Thymus (tissue), 14 donors: ENCODE results near the gene TSPAN14. TPM values are rescaled to one million over a fixed set of nuclear protein-coding genes. Genes with fewer than 3 reads are reported as not detected.
A peak's percentile ranks its signal among the peaks of the same experiment; 100 is the strongest.

Experiments used
- DNase-seq, 9 donors: peaks; one replicate each; pipeline ENCODE4 v3.0.0-alpha.2; 2013; ENCODE audit warnings: low spot score in 9 of 9, low read depth in 6 of 9, missing footprints in 1 of 9
- H3K27ac ChIP-seq, 2 donors: one replicate each; pipeline ENCODE4 v1.5.1; 2013; ENCODE audit warnings: control low read depth in 1 of 2, low read depth in 1 of 2, low read length in 1 of 2, mild to moderate bottlenecking in 1 of 2, moderate library complexity in 1 of 2
- H3K27me3 ChIP-seq, 2 donors: one replicate each; pipeline ENCODE4 v1.5.1; 2013; ENCODE audit warnings: low read length in 1 of 2; ENCODE audit not compliant: control insufficient read depth in 2 of 2, insufficient read depth in 1 of 2
- H3K36me3 ChIP-seq, 2 donors: one replicate each; pipeline ENCODE4 v1.5.1; 2013; ENCODE audit warnings: low read length in 1 of 2, mild to moderate bottlenecking in 1 of 2, moderate library complexity in 1 of 2; ENCODE audit not compliant: control insufficient read depth in 2 of 2, insufficient read depth in 2 of 2
- H3K4me1 ChIP-seq, 2 donors: one replicate each; pipeline ENCODE4 v1.5.1; 2013; ENCODE audit warnings: low read length in 2 of 2; ENCODE audit not compliant: control insufficient read depth in 2 of 2, insufficient read depth in 2 of 2
- H3K4me3 ChIP-seq, 2 donors: one replicate each; pipeline ENCODE4 v1.5.1; 2013; ENCODE audit warnings: low read length in 2 of 2, control low read depth in 1 of 2, mild to moderate bottlenecking in 1 of 2
- H3K9me3 ChIP-seq, 2 donors: one replicate each; pipeline ENCODE4 v1.5.1; 2013; ENCODE audit warnings: low read length in 1 of 2, mild to moderate bottlenecking in 1 of 2; ENCODE audit not compliant: control insufficient read depth in 2 of 2, insufficient read depth in 1 of 2
- WGBS: extraction: QIAGEN DNeasy Blood & Tissue Kit; methylation state at CpG from one replicate; pipeline ENCODE4 v1.1.7; 2013; 5-methylcytosine and 5-hydroxymethylcytosine counted together
- long read RNA-seq, 10 donors: transcript quantifications; one replicate each; lab custom pipeline, GENCODE V29; 2026
- polyA plus RNA-seq: library from polyadenylated mRNA; stranded (reverse); fragments of 200-250 nt; gene quantifications from one replicate; pipeline ENCODE4 v1.2.3, GENCODE V29; 2013
- total RNA-seq: library from RNA; stranded (reverse); fragments of 120-200 nt; gene quantifications from one replicate; pipeline ENCODE4 v1.2.4, GENCODE V29; 2013
- donor health status: healthy.

TSPAN14 gene, protein sequence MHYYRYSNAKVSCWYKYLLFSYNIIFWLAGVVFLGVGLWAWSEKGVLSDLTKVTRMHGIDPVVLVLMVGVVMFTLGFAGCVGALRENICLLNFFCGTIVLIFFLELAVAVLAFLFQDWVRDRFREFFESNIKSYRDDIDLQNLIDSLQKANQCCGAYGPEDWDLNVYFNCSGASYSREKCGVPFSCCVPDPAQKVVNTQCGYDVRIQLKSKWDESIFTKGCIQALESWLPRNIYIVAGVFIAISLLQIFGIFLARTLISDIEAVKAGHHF
- total RNA-seq (16.6 TPM), polyA plus RNA-seq (60.0 TPM)
- long read RNA-seq, donor 1: 0 reads
- long read RNA-seq, donor 2: 0 reads
- long read RNA-seq, donor 3, full-length matches to known transcripts: 2 of 41 reads
- long read RNA-seq, donor 3, partial matches to known transcripts: 39 of 41 reads
- long read RNA-seq, donor 3, other reads (novel, unspliced or antisense): 0 of 41 reads
- long read RNA-seq, donor 4, full-length matches to known transcripts: 3 of 3 reads
- long read RNA-seq, donor 4, partial matches to known transcripts: 0 of 3 reads
- long read RNA-seq, donor 4, other reads (novel, unspliced or antisense): 0 of 3 reads
- long read RNA-seq, donor 5, full-length matches to known transcripts: 11 of 21 reads
- long read RNA-seq, donor 5, partial matches to known transcripts: 0 of 21 reads
- long read RNA-seq, donor 5, other reads (novel, unspliced or antisense): 10 of 21 reads
- long read RNA-seq, donor 6, full-length matches to known transcripts: 3 of 24 reads
- long read RNA-seq, donor 6, partial matches to known transcripts: 21 of 24 reads
- long read RNA-seq, donor 6, other reads (novel, unspliced or antisense): 0 of 24 reads
- long read RNA-seq, donor 7: 0 reads
- long read RNA-seq, donor 8, partial matches to known transcripts: 9 of 15 reads
- long read RNA-seq, donor 8, other reads (novel, unspliced or antisense): 5 of 15 reads
- long read RNA-seq, donor 9, full-length matches to known transcripts: 6 of 6 reads
- long read RNA-seq, donor 9, partial matches to known transcripts: 0 of 6 reads
- long read RNA-seq, donor 9, other reads (novel, unspliced or antisense): 0 of 6 reads
- long read RNA-seq, donor 10, full-length matches to known transcripts: 9 of 9 reads
- long read RNA-seq, donor 10, partial matches to known transcripts: 0 of 9 reads
- long read RNA-seq, donor 10, other reads (novel, unspliced or antisense): 0 of 9 reads

GRCh38 chr10:80453842-80454512 is at the start of gene TSPAN14:
TSS of gene TSPAN14 (plus strand) at chr10:80454310. CDS start at chr10:80489234, 34,924 bp downstream.
- peak in 3 of 9 donors; percentile 59 to 79 (median 70) for DNase-seq
- H3K27me3 ChIP-seq: peaks cover 0 to 7% of the 10 kb centered on the region in 2 donors
- H3K27ac ChIP-seq: peak within 1 kb of the TSS; percentile 69 to 95
- under 1% methylated on average over 97 of the region's 97 CpGs for WGBS
- peaks cover 19 to 43% of the 10 kb centered on the region in 2 donors for H3K4me1 ChIP-seq
- H3K36me3 ChIP-seq: peaks cover 0 to 3% of the 10 kb centered on the region in 2 donors
- peaks cover 0 to 4% of the 10 kb centered on the region in 2 donors for H3K9me3 ChIP-seq
- peak within 1 kb of the TSS; percentile 78 to 91 for H3K4me3 ChIP-seq

GRCh38 chr10:80405035-80405434 is 49.1 kb upstream of the TSPAN14 start:
- WGBS: 72% methylated on average over 1 of the region's 1 CpG
- Histone ChIP-seq H3K36me3 (no peaks in the 10 kb centered on the region), H3K27me3 (peaks cover 0 to 10% of the 10 kb centered on the region in 2 donors), H3K4me1 (peaks cover 0 to 19% of the 10 kb centered on the region in 2 donors), H3K4me3 (no peak overlapping the region), H3K27ac (no peak overlapping the region), H3K9me3 (no peaks in the 10 kb centered on the region)
- DNase-seq: no peak

GRCh38 chr10:80405626-80406025 is 48.5 kb upstream of the TSPAN14 start:
- WGBS: 80% methylated on average over 4 of the region's 4 CpGs
- Histone ChIP-seq H3K36me3 (no peaks in the 10 kb centered on the region), H3K27ac (no peak overlapping the region), H3K9me3 (no peaks in the 10 kb centered on the region), H3K4me1 (peaks cover 0 to 24% of the 10 kb centered on the region in 2 donors), H3K27me3 (peaks cover 0 to 10% of the 10 kb centered on the region in 2 donors), H3K4me3 (no peak overlapping the region)
- DNase-seq: no peak

GRCh38 chr10:80406204-80406603 is 47.9 kb upstream of the TSPAN14 start:
- Histone ChIP-seq H3K4me3 (no peak overlapping the region), H3K4me1 (peaks cover 0 to 29% of the 10 kb centered on the region in 2 donors), H3K36me3 (no peaks in the 10 kb centered on the region), H3K27ac (no peak overlapping the region), H3K27me3 (peaks cover 0 to 10% of the 10 kb centered on the region in 2 donors), H3K9me3 (no peaks in the 10 kb centered on the region)
- DNase-seq: no peak
- WGBS: 89% methylated on average over 4 of the region's 4 CpGs

- H3K27me3 ChIP-seq: peaks cover 0 to 10% of the 10 kb centered on the region in 2 donors
- no peaks in the 10 kb centered on the region for H3K36me3 ChIP-seq
- H3K4me1 ChIP-seq: peaks cover 0 to 45% of the 10 kb centered on the region in 2 donors
- peak overlapping the region; percentile 68 to 78 for H3K4me3 ChIP-seq
- peak in 1 of 9 donors; percentile 23 for DNase-seq
- H3K27ac ChIP-seq: peak overlapping the region; percentile 17 to 80
- no peaks in the 10 kb centered on the region for H3K9me3 ChIP-seq
- 10% methylated on average over 16 of the region's 16 CpGs for WGBS
Measured at GRCh38 chr10:80407812-80408241, 46.3 kb upstream of the TSPAN14 start.

GRCh38 chr10:80408242-80409101 is 45.6 kb upstream of the TSPAN14 start, which contains the start of gene PRXL2A:
TSS of gene PRXL2A (plus strand) at chr10:80408551. CDS start at chr10:80420468, 11,917 bp downstream.
- Histone ChIP-seq H3K9me3 (no peaks in the 10 kb centered on the region), H3K4me3 (peak within 1 kb of the TSS; percentile 68 to 78), H3K27ac (peak within 1 kb of the TSS; percentile 30 to 80), H3K27me3 (peaks cover 0 to 10% of the 10 kb centered on the region in 2 donors), H3K36me3 (no peaks in the 10 kb centered on the region), H3K4me1 (peaks cover 5 to 51% of the 10 kb centered on the region in 2 donors)
- WGBS: 1% methylated on average over 96 of the region's 96 CpGs
- DNase-seq: peak in 7 of 9 donors; percentile 64 to 87 (median 72)

GRCh38 chr10:80409121-80409520 is 45.0 kb upstream of the TSPAN14 start:
- Histone ChIP-seq H3K4me3 (peak overlapping the region; percentile 68 to 78), H3K27me3 (peaks cover 0 to 10% of the 10 kb centered on the region in 2 donors), H3K36me3 (no peaks in the 10 kb centered on the region), H3K9me3 (no peaks in the 10 kb centered on the region), H3K4me1 (peaks cover 11 to 57% of the 10 kb centered on the region in 2 donors), H3K27ac (no peak overlapping the region)
- peak in 1 of 9 donors; percentile 38 for DNase-seq
- WGBS: 42% methylated on average over 12 of the region's 12 CpGs
